HepG2 (cell line): ENCODE data around the gene ANG. TPM values are rescaled to one million over a fixed set of nuclear protein-coding genes. Genes with fewer than 3 reads are reported as not detected.
A peak's percentile ranks its signal among the peaks of the same experiment; 100 is the strongest.

Experiments used
- ARNTL ChIP-seq: sonication (generic); formaldehyde crosslinking; IDR thresholded peaks from 2 replicates; pipeline ENCODE4 v1.4.0; 2020; ENCODE audit warnings: mild to moderate bottlenecking, missing genetic modification reagents
- ATF1 ChIP-seq: IDR thresholded peaks from 2 replicates; pipeline ENCODE4 v1.6.1; 2016; ENCODE audit warnings: mild to moderate bottlenecking, control low read depth
- BORCS8-MEF2B ChIP-seq: sonication (generic); formaldehyde crosslinking; IDR thresholded peaks from 2 replicates; pipeline ENCODE4 v1.8.0; 2022; ENCODE audit warnings: mild to moderate bottlenecking, missing genetic modification reagents
- CBFB ChIP-seq: sonication (generic); formaldehyde crosslinking; IDR thresholded peaks from 2 replicates; pipeline ENCODE4 v1.4.0; 2020; ENCODE audit warnings: missing genetic modification reagents
- CHD2 ChIP-seq: IDR thresholded peaks from 2 replicates; pipeline ENCODE4 v1.6.1; 2011; ENCODE audit warnings: low read depth, low read length, improper control_type of control experiment
- DRAP1 ChIP-seq: IDR thresholded peaks from 2 replicates; pipeline ENCODE4 v1.6.1; 2016; ENCODE audit warnings: missing genetic modification reagents, missing compliant biosample characterization
- ESRRA ChIP-seq: sonication (generic); formaldehyde crosslinking; IDR thresholded peaks from 2 replicates; pipeline ENCODE4 v1.5.1; 2020; ENCODE audit warnings: mild to moderate bottlenecking, low read depth, missing genetic modification reagents
- FOXK1 ChIP-seq: sonication (generic); formaldehyde crosslinking; IDR thresholded peaks from 2 replicates; pipeline ENCODE4 v1.4.0; 2020; ENCODE audit warnings: low read depth, missing genetic modification reagents, borderline replicate concordance
- HNRNPUL1 ChIP-seq: fragments of 200-400 bp; formaldehyde crosslinking; IDR thresholded peaks from 2 replicates; pipeline ENCODE4 v1.6.1; 2017; ENCODE audit warnings: low read depth, mild to moderate bottlenecking, low read length, moderate library complexity
- MTA3 ChIP-seq: sonication (generic); formaldehyde crosslinking; IDR thresholded peaks from 2 replicates; pipeline ENCODE4 v1.4.0; 2020; ENCODE audit warnings: missing genetic modification reagents
- MYNN ChIP-seq: sonication (generic); formaldehyde crosslinking; IDR thresholded peaks from 2 replicates; pipeline ENCODE4 v1.4.0; 2020; ENCODE audit warnings: mild to moderate bottlenecking, low read depth, missing genetic modification reagents
- PBX2 ChIP-seq: IDR thresholded peaks from 2 replicates; pipeline ENCODE4 v1.6.1; 2016; ENCODE audit warnings: control low read depth
- SMARCC2 ChIP-seq: fragments of 450-650 bp; IDR thresholded peaks from 2 replicates; pipeline ENCODE4 v1.6.1; 2017; ENCODE audit warnings: antibody characterized with exemption, mild to moderate bottlenecking
- SRF ChIP-seq: IDR thresholded peaks from 2 replicates; pipeline ENCODE4 v1.6.1; 2011; ENCODE audit warnings: mild to moderate bottlenecking, low read depth, low read length, moderate library complexity
- YY1 ChIP-seq: IDR thresholded peaks from 2 replicates; pipeline ENCODE4 v1.6.1; 2011; ENCODE audit warnings: low read length, low read depth, moderate library complexity, mild to moderate bottlenecking; ENCODE audit not compliant: insufficient read depth, insufficient replicate concordance
- ZMYM2 ChIP-seq: sonication (generic); formaldehyde crosslinking; IDR thresholded peaks from 2 replicates; pipeline ENCODE4 v1.8.0; 2022; ENCODE audit warnings: mild to moderate bottlenecking, missing genetic modification reagents
- ZNF234 ChIP-seq: sonication (generic); formaldehyde crosslinking; conservative IDR thresholded peaks from 2 replicates; pipeline ENCODE4 v1.5.1; 2020; ENCODE audit warnings: mild to moderate bottlenecking, missing genetic modification reagents
- ZNF441 ChIP-seq: sonication (generic); formaldehyde crosslinking; IDR thresholded peaks from 2 replicates; pipeline ENCODE4 v1.7.0; 2021; ENCODE audit warnings: missing genetic modification reagents, borderline replicate concordance
- ZNF552 ChIP-seq: sonication (generic); formaldehyde crosslinking; IDR thresholded peaks from 2 replicates; pipeline ENCODE4 v1.9.0; 2022; ENCODE audit warnings: missing genetic modification reagents, mild to moderate bottlenecking, borderline replicate concordance
- ZNF703 ChIP-seq: sonication (generic); formaldehyde crosslinking; IDR thresholded peaks from 2 replicates; pipeline ENCODE4 v1.5.1; 2020; ENCODE audit warnings: missing genetic modification reagents, mild to moderate bottlenecking, moderate library complexity, borderline replicate concordance
- ZNF720 ChIP-seq: sonication (generic); formaldehyde crosslinking; IDR thresholded peaks from 2 replicates; pipeline ENCODE4 v1.4.0; 2020; ENCODE audit warnings: missing genetic modification reagents
- ZSCAN9 ChIP-seq: IDR thresholded peaks from 2 replicates; pipeline ENCODE4 v1.6.1; 2016; ENCODE audit warnings: borderline replicate concordance
- polyA plus RNA-seq, 8 experiments: library from polyadenylated mRNA; depleted of rRNA in 3 of 8; stranded (reverse) in 7 of 8; unstranded in 1 of 8; fragments of >200 nt; fragmentation: Illumina TruSeq in 4 of 8; extraction: Trizol in 4 of 8; gene quantifications; 2 replicates each; pipeline versions ENCODE4 v1.2.1 to v1.2.3, GENCODE V29; 2011 to 2016; ENCODE audit warnings: low read depth in 4 of 8, missing spikeins in 1 of 8, mixed read lengths in 1 of 8; ENCODE audit not compliant: insufficient read depth in 1 of 8
- total RNA-seq, 5 experiments: library from RNA; depleted of rRNA; stranded (reverse); fragments of >200 nt; fragmentation: Illumina TruSeq; extraction: Trizol; gene quantifications; 2 replicates each; pipeline ENCODE4 v1.2.3, GENCODE V29; 2016; ENCODE audit warnings: low read depth in 1 of 5
- TF ChIP-seq, protein P1 (sequence below): sonication (generic); formaldehyde crosslinking; IDR thresholded peaks from 2 replicates; pipeline ENCODE4 v1.4.0; 2020; ENCODE audit warnings: mild to moderate bottlenecking, low read depth, missing genetic modification reagents
- TF ChIP-seq, protein P2 (sequence below): sonication (generic); formaldehyde crosslinking; IDR thresholded peaks from 2 replicates; pipeline ENCODE4 v1.5.0; 2020; ENCODE audit warnings: missing genetic modification reagents
- TF ChIP-seq, protein P3 (sequence below): sonication (generic); formaldehyde crosslinking; conservative IDR thresholded peaks from 2 replicates; pipeline ENCODE4 v1.5.0; 2020; ENCODE audit warnings: missing genetic modification reagents

The ANG gene
- total and polyA plus RNA-seq, 2 of the 13 experiments (the other 11 are each of a cell fraction or from before 2014, with no cell fraction given) = 83.6 to 401 TPM

DNA sequence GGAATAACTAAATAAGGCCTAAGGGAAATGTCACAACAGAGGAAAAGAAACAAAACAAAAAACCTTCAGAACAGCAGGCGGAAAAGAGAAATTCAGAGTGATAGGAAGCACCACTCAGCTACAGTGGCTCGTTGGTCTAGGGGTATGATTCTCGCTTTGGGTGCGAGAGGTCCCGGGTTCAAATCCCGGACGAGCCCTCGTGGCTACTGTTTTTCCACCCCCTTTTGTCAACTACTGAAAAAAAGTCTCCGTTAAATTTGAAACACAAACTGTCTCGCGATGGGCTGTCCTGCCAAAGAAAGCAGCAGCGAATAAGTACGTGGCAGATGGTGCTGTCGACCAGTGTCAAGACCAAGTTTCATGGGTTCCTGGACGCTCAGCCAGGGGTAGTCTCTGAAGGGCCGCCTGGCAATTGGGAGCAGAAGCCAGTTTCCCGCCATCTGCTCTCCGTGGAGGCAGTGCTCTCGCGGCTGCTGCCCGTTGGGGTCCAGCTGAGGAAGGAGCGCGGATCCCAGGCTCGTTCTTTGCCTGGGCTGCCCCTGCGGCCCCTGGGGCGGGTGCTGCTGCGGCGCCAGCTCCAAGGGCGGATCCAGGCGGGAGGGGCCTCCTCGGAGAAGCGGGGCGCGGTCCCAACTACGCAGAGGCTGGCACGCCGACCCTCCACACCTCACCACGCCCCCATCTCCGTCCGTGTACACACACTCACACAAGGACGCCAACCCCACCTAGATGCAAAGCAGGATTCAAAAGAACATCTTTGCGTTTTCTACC, 4.5 kb upstream of the ANG start, which contains the start of gene RNASE4 (continued):
- TF ChIP-seq, protein P1, sequence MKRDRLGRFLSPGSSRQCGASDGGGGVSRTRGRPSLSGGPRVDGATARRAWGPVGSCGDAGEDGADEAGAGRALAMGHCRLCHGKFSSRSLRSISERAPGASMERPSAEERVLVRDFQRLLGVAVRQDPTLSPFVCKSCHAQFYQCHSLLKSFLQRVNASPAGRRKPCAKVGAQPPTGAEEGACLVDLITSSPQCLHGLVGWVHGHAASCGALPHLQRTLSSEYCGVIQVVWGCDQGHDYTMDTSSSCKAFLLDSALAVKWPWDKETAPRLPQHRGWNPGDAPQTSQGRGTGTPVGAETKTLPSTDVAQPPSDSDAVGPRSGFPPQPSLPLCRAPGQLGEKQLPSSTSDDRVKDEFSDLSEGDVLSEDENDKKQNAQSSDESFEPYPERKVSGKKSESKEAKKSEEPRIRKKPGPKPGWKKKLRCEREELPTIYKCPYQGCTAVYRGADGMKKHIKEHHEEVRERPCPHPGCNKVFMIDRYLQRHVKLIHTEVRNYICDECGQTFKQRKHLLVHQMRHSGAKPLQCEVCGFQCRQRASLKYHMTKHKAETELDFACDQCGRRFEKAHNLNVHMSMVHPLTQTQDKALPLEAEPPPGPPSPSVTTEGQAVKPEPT = no peak
- TF ChIP-seq ZMYM2 = 0 out of 2 replicates have a peak, but pooled peaks have one; percentile 15
- peak; percentile 64 for TF ChIP-seq YY1
- 0 out of 2 replicates have a peak, but pooled peaks have one; percentile 18 for TF ChIP-seq ATF1 (CRISPR knock-in tag)
- TF ChIP-seq, protein P2, sequence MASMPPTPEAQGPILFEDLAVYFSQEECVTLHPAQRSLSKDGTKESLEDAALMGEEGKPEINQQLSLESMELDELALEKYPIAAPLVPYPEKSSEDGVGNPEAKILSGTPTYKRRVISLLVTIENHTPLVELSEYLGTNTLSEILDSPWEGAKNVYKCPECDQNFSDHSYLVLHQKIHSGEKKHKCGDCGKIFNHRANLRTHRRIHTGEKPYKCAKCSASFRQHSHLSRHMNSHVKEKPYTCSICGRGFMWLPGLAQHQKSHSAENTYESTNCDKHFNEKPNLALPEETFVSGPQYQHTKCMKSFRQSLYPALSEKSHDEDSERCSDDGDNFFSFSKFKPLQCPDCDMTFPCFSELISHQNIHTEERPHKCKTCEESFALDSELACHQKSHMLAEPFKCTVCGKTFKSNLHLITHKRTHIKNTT (CRISPR knock-in tag) = 0 out of 2 replicates have a peak, but pooled peaks have one; percentile 67
- TF ChIP-seq CBFB = no peak; the same call in 1 of the 2 replicates
- no peak for TF ChIP-seq ZNF720 (CRISPR knock-in tag)
- TF ChIP-seq ZSCAN9 (CRISPR knock-in tag) = peak; percentile 88
- no peak for TF ChIP-seq HNRNPUL1
- TF ChIP-seq ARNTL (CRISPR knock-in tag) = peak; percentile 12; the same call in 1 of the 2 replicates
- no peak for TF ChIP-seq MTA3 (CRISPR knock-in tag)
- no peak for TF ChIP-seq PBX2 (CRISPR knock-in tag)
- TF ChIP-seq ZNF703 = no peak
- TF ChIP-seq SRF = no peak
- TF ChIP-seq ZNF552 = no peak; the same call in 1 of the 2 replicates
- TF ChIP-seq MYNN = peak; percentile 25; the same call in 1 of the 2 replicates
- TF ChIP-seq BORCS8-MEF2B (CRISPR knock-in tag) = peak; percentile 28; the same call in 1 of the 2 replicates
- no peak for TF ChIP-seq ESRRA (CRISPR knock-in tag)
- peak; percentile 90 for TF ChIP-seq DRAP1 (CRISPR knock-in tag)
- TF ChIP-seq ZNF234 (CRISPR knock-in tag) = 0 out of 2 replicates have a peak, but pooled peaks have one; percentile 87
- TF ChIP-seq ZNF441 (CRISPR knock-in tag) = peak; percentile 47; the same call in 1 of the 2 replicates
- no peak for TF ChIP-seq SMARCC2
- peak; percentile 91 for TF ChIP-seq CHD2
- TF ChIP-seq, protein P3, sequence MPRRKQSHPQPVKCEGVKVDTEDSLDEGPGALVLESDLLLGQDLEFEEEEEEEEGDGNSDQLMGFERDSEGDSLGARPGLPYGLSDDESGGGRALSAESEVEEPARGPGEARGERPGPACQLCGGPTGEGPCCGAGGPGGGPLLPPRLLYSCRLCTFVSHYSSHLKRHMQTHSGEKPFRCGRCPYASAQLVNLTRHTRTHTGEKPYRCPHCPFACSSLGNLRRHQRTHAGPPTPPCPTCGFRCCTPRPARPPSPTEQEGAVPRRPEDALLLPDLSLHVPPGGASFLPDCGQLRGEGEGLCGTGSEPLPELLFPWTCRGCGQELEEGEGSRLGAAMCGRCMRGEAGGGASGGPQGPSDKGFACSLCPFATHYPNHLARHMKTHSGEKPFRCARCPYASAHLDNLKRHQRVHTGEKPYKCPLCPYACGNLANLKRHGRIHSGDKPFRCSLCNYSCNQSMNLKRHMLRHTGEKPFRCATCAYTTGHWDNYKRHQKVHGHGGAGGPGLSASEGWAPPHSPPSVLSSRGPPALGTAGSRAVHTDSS (CRISPR knock-in tag) = no peak; the same call in 1 of the 2 replicates
- TF ChIP-seq FOXK1 = peak; percentile 70; the same call in 1 of the 2 replicates
